Stimulated activated CD4-positive, alpha-beta T cell treated with anti-CD3 and anti-CD28 coated beads, Interleukin-1b, Interleukin-23, amount 100 ng/mL, for 48 hours (primary cell): ENCODE data around the gene GUCY2D.
A peak's percentile ranks its signal among the peaks of the same experiment; 100 is the strongest.
"Not testable (repeated sequence)": the region's sequence is repeated elsewhere in the genome, so short reads cannot be mapped to it uniquely, and the experiment has no call there.

Experiments used
- DNase-seq: peaks from one replicate; pipeline ENCODE4 v3.0.0-alpha.2; 2020

Gene GUCY2D

DNA sequence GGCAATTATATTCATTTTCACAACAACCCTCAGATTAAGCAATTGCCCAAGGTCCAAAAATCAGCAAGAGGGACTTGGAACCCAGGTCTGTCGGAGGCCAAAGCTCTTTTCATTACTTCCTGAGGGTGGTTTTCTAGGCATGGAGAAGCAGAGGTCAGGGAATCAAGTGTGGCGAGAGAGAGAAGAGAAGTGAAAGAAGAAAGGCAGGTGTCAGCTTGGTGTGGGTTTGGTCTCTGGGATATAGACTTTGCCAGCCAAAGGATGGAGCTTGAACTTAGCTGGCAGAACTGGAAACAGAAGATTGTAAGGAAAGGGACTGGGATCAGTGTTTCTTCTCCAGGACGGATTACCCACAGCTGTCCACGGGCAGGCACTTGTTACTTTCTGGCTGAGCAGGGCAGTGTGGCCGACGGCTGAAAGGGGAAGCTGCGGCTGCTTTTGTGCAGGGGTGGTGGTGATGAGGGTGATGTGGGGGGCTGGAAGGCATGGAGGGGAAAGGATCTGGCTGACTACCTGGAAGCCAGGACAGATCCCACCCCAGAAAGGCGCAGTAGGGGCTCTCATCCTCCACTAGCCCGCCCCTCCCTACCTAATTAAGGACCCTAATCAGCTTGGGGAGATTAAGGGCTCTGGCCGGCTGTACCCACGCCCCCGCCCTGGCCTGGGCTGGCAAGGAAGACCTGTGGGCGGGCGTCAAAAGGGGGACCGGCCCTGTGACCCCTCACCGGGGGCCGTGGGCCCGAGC is at the start of gene GUCY2D:
Gene GUCY2D (plus strand): TSS at position 640 of the 745 bp plus-strand sequence. CDS start 433 bp downstream, outside the sequence.
- no peak for DNase-seq

- not testable (repeated sequence) for DNase-seq
Measured at GRCh38 chr17:7953266-7953665, 49.1 kb upstream of the GUCY2D start.

DNA sequence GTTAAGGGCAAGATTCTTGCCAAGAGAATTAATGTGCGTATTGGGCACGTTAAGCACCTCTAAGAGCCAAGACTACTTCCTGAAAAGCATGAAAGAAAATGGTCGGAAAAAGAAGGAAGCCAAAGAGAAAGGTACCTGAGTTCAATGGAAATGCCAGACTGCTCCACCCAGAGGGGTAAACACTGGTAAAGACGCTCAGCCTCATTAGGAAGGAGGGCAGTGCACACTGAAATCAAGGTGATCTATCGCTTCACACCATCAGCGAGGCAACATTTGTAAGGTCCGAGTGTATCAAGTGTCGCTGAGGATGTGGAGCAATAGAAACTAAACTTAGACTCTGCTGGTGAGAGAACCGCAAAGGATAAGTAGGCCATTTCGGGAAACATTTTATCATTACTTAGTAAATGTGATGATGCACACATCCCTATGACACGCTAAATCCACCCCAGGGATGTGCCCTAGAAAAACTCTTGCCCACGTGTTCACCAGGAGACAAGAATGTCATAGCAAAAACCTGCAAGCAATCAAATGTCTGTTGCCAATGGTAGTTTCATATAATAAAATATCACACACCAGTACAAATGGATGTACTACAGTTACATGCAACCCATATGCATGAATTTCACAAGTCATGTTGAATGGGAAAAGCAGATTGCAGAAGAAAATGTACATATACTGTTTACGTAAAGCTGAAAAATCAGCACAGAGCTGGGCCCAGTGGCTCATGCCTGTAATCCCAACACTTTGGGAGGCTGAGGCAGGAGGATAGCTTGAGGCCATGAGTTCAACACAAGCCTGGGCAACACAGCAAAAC is 46.8 kb upstream of the GUCY2D start:
- no peak for DNase-seq

DNA sequence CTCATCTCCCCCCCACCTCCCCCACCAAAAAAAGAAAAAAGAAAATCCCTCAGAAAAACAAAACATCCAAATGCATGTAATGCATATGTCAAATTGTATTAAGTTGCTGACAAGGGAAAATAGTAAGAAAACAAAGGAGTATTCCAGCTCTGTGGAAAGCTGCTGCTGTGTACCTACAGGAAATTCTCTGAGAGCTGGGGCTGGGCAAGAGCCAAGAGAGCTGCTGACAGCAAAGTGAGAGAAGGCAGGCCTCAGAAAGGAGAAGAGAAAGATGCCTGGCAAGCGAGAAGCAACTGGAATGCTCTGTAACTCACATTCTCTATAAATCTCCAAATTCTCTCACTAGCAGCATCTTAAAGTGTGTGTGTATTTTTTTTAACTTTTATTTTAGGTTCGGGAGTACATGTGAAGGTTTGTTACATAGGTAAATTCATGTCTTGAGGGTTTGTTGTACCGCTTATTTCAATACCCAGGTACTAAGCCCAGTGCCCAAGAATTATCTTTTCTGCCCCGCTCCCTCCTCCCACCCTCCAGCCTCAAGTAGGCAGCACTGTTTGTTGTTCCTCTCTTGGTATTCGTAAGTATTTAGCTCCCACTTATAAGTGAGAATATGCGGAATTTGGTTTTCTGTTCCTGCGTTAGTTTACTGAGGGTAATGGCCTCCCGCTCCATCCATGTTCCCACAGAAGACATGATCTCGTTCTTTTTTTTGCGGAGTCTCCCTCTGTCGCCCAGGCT is 46.0 kb upstream of the GUCY2D start:
- no peak for DNase-seq

DNA sequence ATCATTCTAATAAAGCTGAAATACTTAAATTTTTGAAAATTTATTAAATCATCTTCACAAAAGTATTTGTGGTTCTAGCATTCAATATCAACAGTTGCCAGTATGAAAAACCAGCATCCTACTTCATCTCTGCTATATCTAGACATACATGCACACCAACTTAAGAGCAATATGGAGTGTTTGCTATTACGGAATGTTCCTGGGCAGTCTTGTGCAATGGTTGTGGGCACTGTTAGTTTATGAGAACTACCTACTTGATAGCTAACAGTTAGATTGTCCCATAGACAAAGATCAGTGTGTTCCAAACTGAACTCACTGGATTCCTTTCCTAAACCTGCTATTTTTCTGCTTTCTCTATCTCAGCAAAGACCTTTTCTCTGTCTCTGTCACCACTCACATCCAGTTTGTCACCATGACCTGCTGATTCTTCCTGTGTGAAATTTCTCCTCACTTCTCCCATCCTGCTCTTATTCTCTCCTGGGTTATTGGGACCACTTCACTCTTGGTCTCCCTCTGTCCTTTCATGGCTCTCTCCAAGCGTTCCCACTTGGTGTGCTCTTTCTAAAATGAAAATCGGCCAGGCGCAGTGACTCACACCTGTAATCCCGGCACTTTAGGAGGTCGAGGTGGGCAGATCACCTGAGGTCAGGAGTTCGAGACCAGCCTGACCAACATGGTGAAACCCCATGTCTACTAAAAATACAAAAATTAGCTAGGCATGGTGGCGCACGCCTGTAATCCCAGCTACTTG is 42.7 kb upstream of the GUCY2D start:
- DNase-seq, result no peak

GRCh38 chr17:7961421-7961820 is 41.0 kb upstream of the GUCY2D start:
- DNase-seq, result no peak

- DNase-seq, result no peak
Measured at GRCh38 chr17:7967751-7968150, 34.7 kb upstream of the GUCY2D start.

DNA sequence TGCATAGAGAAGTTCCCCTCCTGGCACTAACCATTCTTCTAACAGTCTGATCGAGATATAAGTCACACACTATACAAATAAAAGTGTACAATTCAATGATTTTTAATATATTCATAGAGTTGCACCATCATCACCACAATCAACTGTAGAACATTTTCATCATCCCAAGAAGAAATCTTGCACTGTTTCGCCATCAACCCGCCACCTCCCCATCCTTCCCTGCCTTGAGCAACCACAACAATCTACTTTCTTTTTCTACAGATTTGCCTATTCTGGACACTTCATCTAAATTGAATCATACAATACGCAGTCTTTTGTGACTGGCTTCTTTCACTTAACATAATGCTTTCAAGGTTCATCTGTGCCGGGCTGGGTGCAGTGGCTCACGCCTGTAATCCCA is 33.0 kb upstream of the GUCY2D start:
- no peak for DNase-seq

GRCh38 chr17:7971651-7972050 is 30.8 kb upstream of the GUCY2D start:
- no peak for DNase-seq

DNA sequence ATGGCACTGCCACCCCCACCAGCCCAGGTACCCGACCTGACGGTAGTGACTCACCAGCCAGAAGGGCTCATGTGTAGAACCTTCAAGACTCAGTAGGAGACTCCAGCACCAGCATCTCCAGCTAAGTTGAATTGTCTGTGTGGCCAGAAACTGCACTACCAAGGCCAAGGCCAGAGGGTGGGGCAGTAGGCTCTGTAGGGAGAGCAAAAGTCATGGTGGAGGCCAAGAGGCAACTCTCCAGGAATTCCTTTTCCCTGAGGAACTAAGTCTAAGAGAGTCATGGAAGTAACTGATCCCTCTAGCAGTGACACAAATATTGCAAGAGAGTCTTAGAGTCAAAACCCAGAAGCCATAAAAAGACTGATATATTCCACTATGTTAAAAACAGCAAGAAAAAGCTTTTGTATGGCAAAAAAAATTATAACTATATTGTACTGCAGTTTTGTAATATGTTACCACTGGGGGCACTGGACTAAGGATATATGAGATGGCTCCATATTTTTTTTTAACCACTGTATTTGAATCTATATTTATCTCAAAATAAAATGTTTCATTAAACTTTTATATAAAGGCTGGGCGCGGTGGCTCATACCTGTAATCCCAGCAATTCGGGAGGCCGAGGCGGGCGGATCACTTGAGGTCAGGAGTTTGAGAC is 30.2 kb upstream of the GUCY2D start:
- DNase-seq, result no peak

- no peak for DNase-seq
Measured at GRCh38 chr17:7974638-7975131, 27.7 kb upstream of the GUCY2D start.

GRCh38 chr17:7977039-7977438 is 25.4 kb upstream of the GUCY2D start:
- no peak for DNase-seq

DNA sequence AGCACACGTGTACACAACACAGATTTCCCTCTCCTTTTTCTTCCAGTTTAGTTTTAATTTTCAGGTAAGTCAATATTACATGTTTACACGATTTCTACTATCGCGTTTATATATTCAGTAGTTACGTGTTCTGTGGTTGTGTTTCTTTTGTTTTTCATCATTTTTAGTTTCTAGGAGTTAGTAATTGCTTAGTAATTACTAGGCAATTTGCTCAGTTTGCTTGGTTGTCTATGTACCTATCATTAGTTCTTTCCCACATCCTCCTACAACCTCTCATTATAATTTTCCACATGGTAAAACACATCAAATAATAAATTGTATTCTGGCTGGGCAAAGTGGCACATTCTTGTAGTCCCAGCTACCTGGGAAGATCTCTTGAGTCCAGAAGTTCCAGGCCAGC is 24.6 kb upstream of the GUCY2D start:
- DNase-seq, result no peak

DNA sequence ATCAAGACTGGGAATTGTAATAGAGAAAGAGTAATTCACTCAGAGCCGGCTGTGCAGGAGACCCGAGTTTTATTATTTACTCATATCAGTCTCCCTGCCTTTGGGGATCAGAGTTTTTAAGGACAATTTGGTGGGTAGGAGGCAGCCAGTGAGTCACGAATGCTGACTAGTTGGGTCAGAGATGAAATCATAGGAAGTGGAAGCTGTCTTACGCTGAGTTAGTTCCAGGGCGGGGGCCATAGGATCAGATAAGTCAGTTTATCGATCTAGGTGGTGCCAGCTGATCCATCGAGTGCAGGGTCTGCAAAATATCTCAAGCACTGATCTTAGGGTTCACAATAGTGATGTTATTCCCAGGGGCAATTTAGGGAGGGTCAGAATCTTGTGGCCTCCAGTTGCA is 20.2 kb upstream of the GUCY2D start:
- no peak for DNase-seq

- no peak for DNase-seq
Measured at GRCh38 chr17:7982666-7983065, 19.7 kb upstream of the GUCY2D start.

DNA sequence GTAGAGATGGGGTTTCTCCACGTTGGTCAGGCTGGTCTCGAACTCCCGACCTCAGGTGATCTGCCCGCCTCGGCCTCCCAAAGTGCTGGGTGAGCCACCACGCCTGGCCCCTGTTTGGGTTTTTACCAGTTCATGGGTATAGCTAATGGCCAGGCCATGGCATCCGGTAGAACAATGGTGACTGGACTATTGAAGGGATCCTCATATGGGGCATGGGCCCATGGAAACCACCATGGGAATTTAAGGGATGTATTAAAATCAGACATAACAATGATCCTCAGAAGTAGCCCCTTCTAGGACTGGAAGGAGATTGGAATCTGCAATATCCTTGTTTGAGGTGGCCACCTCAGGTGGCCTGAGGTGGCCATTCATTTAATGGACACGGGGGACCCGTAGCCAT is 17.5 kb upstream of the GUCY2D start:
- DNase-seq, result no peak

DNA sequence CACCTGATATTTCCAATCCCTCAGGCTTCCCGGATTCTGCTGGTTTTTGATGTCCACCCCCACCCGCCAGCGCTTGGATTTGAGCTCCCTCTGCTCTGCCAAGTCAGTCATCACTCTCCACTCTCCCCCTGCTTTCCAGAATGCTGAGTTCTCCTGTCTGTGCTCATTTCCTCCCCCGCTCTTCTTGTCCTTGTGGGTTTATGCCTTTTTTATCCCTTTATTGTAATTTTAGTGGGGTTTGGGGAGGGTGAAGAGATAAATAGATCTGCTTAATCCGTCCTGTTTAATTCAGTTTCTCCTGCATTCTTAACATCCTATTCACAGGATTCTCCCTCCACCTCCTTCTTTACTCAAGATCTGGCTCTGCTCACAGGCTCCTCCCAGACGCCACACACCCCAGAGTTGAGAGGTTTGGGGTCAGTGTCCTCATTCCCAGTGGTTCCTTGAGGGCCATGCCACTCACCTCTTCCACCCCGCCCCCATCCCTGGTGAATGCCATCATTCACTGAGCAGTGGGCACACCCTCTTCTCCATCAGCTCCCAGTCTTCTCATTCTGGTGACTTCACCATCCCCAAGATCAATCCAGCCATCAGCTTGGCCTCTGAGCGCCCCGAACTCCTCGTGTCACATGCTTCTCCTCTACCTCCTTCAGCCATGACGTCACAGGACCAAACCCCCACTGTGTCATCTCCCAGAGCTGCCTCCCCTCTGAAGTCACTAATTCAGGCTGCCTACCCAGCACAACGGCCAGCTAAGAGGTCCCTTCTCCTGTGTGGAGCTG is 15.1 kb upstream of the GUCY2D start:
- no peak for DNase-seq

GRCh38 chr17:7988750-7989178 is 13.7 kb upstream of the GUCY2D start:
- peak; percentile 22 for DNase-seq

DNA sequence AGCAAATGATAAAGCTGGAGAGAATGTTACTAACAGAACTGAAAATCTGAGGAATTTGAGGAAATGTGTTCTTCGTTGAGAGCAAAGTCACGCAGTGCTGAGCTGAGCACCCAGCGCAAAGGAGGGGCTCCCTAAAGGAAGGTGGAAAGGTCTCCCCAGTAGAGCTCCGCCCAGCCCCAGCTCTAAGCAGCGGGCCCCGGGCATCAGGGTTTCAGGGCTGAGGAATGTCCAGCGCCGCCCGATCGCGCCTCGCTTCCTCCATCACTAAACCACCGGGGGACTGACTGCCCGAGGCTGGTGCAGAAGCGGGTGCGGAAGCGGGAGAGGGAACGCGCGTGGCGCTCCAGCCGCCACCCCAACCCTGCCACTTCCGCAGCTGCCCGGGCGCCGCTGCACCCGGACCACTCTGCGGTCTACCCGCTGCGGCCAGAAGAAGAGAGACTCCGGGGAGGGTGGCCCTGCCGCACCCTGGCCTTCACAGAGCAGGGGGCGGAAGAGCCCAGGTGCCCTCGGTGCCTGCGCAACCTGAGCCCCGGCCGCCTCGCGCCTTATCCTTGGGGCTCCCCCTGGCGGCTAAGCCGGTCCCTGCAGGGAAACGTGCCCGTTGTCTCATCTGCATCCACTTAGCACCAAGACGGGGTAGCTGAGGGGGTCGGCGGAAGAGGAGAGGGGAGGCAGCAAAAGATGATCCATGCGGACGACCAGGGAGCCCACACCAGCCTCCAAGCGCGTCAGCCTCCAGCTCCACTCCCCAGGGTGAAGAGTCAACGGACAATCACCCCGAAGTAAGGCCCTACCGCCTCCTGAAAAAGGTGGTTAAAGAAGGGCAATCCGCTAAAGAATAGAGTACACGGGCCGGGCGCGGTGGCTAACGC is 12.4 kb upstream of the GUCY2D start:
- DNase-seq, result peak; percentile 90

- DNase-seq, result no peak
Measured at GRCh38 chr17:7992516-7992915, 9.9 kb upstream of the GUCY2D start.
